GM19372 (cell line): ENCODE results near the gene ST6GALNAC6.

Experiments
- ATAC-seq: cut with Tn5 transposase; IDR thresholded peaks from one replicate; pipeline ENCODE4 v1.9.1; 2021; ENCODE audit warnings: mild to moderate bottlenecking, low read depth, moderate library complexity; ENCODE audit not compliant: unreplicated experiment

ST6GALNAC6 gene

GRCh38 chr9:127934248-127934647 lies 34.8 kb upstream of the ST6GALNAC6 start:
- ATAC-seq, result no peak

- peak; percentile 42 for ATAC-seq
These were observed 31.9 kb upstream of the ST6GALNAC6 start for GRCh38 chr9:127931092-127931881.

GRCh38 chr9:127930231-127931091 lies 31.1 kb upstream of the ST6GALNAC6 start, which contains the start of gene PIP5KL1:
Gene PIP5KL1, minus strand, starts transcription at chr9:127930777. Its CDS starts 25 bp downstream, at chr9:127930752.
- peak; percentile 82 for ATAC-seq

- ATAC-seq, result no peak
These were observed 30.2 kb upstream of the ST6GALNAC6 start for GRCh38 chr9:127929625-127929979.

- ATAC-seq, result no peak
These were observed 29.5 kb upstream of the ST6GALNAC6 start for GRCh38 chr9:127928676-127929624.

GRCh38 chr9:127927988-127928675 lies 28.7 kb upstream of the ST6GALNAC6 start:
- ATAC-seq, result no peak

- no peak for ATAC-seq
These were observed 28.0 kb upstream of the ST6GALNAC6 start for GRCh38 chr9:127927201-127927987.

GRCh38 chr9:127926906-127927200 lies 27.4 kb upstream of the ST6GALNAC6 start:
- ATAC-seq, result no peak

- no peak for ATAC-seq
These were observed 26.8 kb upstream of the ST6GALNAC6 start for GRCh38 chr9:127925959-127926905.

- no peak for ATAC-seq
These were observed 25.5 kb upstream of the ST6GALNAC6 start for GRCh38 chr9:127924736-127925444.

GRCh38 chr9:127923771-127924170 lies 24.4 kb upstream of the ST6GALNAC6 start:
- no peak for ATAC-seq

GRCh38 chr9:127923046-127923445 lies 23.6 kb upstream of the ST6GALNAC6 start:
- ATAC-seq, result no peak

- no peak for ATAC-seq
These were observed 22.2 kb upstream of the ST6GALNAC6 start for GRCh38 chr9:127921557-127922120.

GRCh38 chr9:127920794-127921193 lies 21.4 kb upstream of the ST6GALNAC6 start:
- no peak for ATAC-seq

GRCh38 chr9:127919253-127919815 lies 19.9 kb upstream of the ST6GALNAC6 start:
- no peak for ATAC-seq

- ATAC-seq, result no peak
These were observed 19.0 kb upstream of the ST6GALNAC6 start for GRCh38 chr9:127918183-127919107.
